Mucosa of descending colon (tissue), 3 donors: Measurements from ENCODE around the gene CFAP45. TPM values are rescaled to one million over a fixed set of nuclear protein-coding genes. Genes with fewer than 3 reads are reported as not detected.

Experiments
- ATAC-seq: fragments of 200-7000 bp; cut with Tn5 transposase; one replicate; pipeline ENCODE4 v1.9.1; 2020; ENCODE audit warnings: mild to moderate bottlenecking, moderate library complexity
- DNase-seq, 3 donors: peaks; one replicate each; pipeline ENCODE4 v3.0.0-alpha.2; 2020
- H3K36me3 ChIP-seq: fragments of 200-600 bp; one replicate; pipeline ENCODE4 v1.8.0; 2021; ENCODE audit warnings: low read depth, mild to moderate bottlenecking
- H3K4me1 ChIP-seq: fragments of 200-600 bp; one replicate; pipeline ENCODE4 v1.8.0; 2021; ENCODE audit warnings: low read depth, mild to moderate bottlenecking
- H3K4me3 ChIP-seq: fragments of 200-600 bp; one replicate; pipeline ENCODE4 v1.8.0; 2021; ENCODE audit warnings: mild to moderate bottlenecking
- H3K9me3 ChIP-seq: fragments of 200-600 bp; one replicate; pipeline ENCODE4 v1.8.0; 2021; ENCODE audit warnings: mild to moderate bottlenecking
- CTCF ChIP-seq: fragments of 200-600 bp; IDR thresholded peaks from one replicate; pipeline ENCODE4 v1.8.0; 2022; ENCODE audit warnings: antibody characterized with exemption, mild to moderate bottlenecking
- intact Hi-C, 2 donors: fragments of 100-400 bp; cut with DNase I in 1 of 2; cut with micrococcal nuclease in 1 of 2; formaldehyde crosslinking; loops; one replicate each; pipeline versions ENCODE4 v1.11.0 to v1.11.1; 2022; cut with DNase I, micrococcal nuclease
- total RNA-seq, 3 donors: library from RNA; stranded (reverse); fragmentation: NEBNext Ultra II Directional in 2 of 3; extraction: Animal tissue kit (Norgen Biotek cat#: 25700) in 2 of 3; gene quantifications; one replicate each; pipeline versions ENCODE4 v1.2.1 to v1.2.4, GENCODE V29; 2021 to 2023
- donor health status: DM: no; HTN: no; CAD: no; lungs with moderate emphysema.
- donor health status: DM: no; HTN: no; CAD: no.
- donor health status: DM: no; HTN: yes; CAD: no.

CFAP45 gene
- total RNA-seq, 3 donors from 2014 or later: 0.36 to 0.57 TPM; not detected in 1

- H3K36me3 ChIP-seq: no peaks in the 10 kb centered on the region
- DNase-seq: no peak
- no peaks in the 10 kb centered on the region for H3K9me3 ChIP-seq
- TF ChIP-seq CTCF: no peak
- H3K4me1 ChIP-seq: no peaks in the 10 kb centered on the region
- intact Hi-C loops: no loop called here
- H3K4me3 ChIP-seq: no peak overlapping the region
- ATAC-seq: no peak
These were observed 71.8 kb downstream of the CFAP45 start for GRCh38 chr1:159828176-159828575.

- DNase-seq (no peak), ATAC-seq (no peak)
- no peak overlapping the region for H3K4me3 ChIP-seq
- no peaks in the 10 kb centered on the region for H3K9me3 ChIP-seq
- no peaks in the 10 kb centered on the region for H3K4me1 ChIP-seq
- intact Hi-C loops: no loop called here
- TF ChIP-seq CTCF: no peak
- no peaks in the 10 kb centered on the region for H3K36me3 ChIP-seq
These were observed 72.4 kb downstream of the CFAP45 start for GRCh38 chr1:159827549-159827948.

GRCh38 chr1:159827102-159827490, 72.9 kb downstream of the CFAP45 start:
- DNase-seq (no peak), ATAC-seq (no peak)
- intact Hi-C loops: no loop called here
- Histone ChIP-seq H3K9me3 (no peaks in the 10 kb centered on the region), H3K4me1 (no peaks in the 10 kb centered on the region), H3K4me3 (no peak overlapping the region), H3K36me3 (no peaks in the 10 kb centered on the region)
- no peak for TF ChIP-seq CTCF

GRCh38 chr1:159826441-159827101, 73.4 kb downstream of the CFAP45 start, which contains the start of gene SLAMF8:
SLAMF8 (plus strand) TSS chr1:159826873; CDS start chr1:159826899, 26 bp downstream.
- Histone ChIP-seq H3K9me3 (no peaks in the 10 kb centered on the region), H3K4me1 (no peaks in the 10 kb centered on the region), H3K4me3 (no peak within 1 kb of the TSS), H3K36me3 (no peaks in the 10 kb centered on the region)
- DNase-seq (peak; percentile 49 to 69 (median 62)), ATAC-seq (peak; percentile 56)
- intact Hi-C loops: no loop called here
- no peak for TF ChIP-seq CTCF

- ATAC-seq (no peak), DNase-seq (no peak)
- intact Hi-C loops: no loop called here
- no peak for TF ChIP-seq CTCF
- Histone ChIP-seq H3K9me3 (no peaks in the 10 kb centered on the region), H3K36me3 (no peaks in the 10 kb centered on the region), H3K4me1 (no peaks in the 10 kb centered on the region), H3K4me3 (no peak overlapping the region)
These were observed 74.4 kb downstream of the CFAP45 start for GRCh38 chr1:159825564-159825963.
